IMR-90 (cell line): ENCODE data around the gene PALM2AKAP2. TPM values are rescaled to one million over a fixed set of nuclear protein-coding genes. Genes with fewer than 3 reads are reported as not detected.

ENCODE experiments used
- ATAC-seq: fragments of 200-7000 bp; cut with Tn5 transposase; 2 replicates; pipeline ENCODE4 v1.9.1; 2020; ENCODE audit warnings: low read depth, mild to moderate bottlenecking, moderate library complexity
- BruUV-seq: library from RNA; stranded (reverse); fragments of 400-500 nt; replicated peaks from 2 replicates; lab custom pipeline; 2021; lab: Mats Ljungman, UMichigan
- CTCF ChIA-PET: fragments of 300-600 bp; formaldehyde crosslinking; extraction: SDS; loops from one replicate; lab custom pipeline; 2021; ENCODE audit warnings: antibody characterized with exemption; lab: Yijun Ruan, JAX
- POLR2A ChIA-PET: fragments of 300-600 bp; sonication (Branson Sonifier 250); formaldehyde crosslinking; loops from one replicate; lab custom pipeline; 2022; ENCODE audit warnings: antibody characterized with exemption; ENCODE audit not compliant: unreplicated experiment; lab: Charles Lee
- DNase-seq: peaks from one replicate; pipeline ENCODE4 v3.0.0; 2013
- H2AFZ ChIP-seq: replicated peaks from 2 replicates; pipeline ENCODE3; 2013; ENCODE audit warnings: low read length, mild to moderate bottlenecking; ENCODE audit not compliant: poor library complexity
- H2AK5ac ChIP-seq: 2 replicates; pipeline ENCODE4 v1.6.1; 2013; ENCODE audit warnings: low read depth, low read length, inconsistent platforms
- H2AK9ac ChIP-seq: replicated peaks from 2 replicates; pipeline ENCODE3; 2013; ENCODE audit warnings: mild to moderate bottlenecking, low read depth, low read length, moderate library complexity; ENCODE audit not compliant: poor library complexity
- H2BK120ac ChIP-seq: 2 replicates; pipeline ENCODE4 v1.6.1; 2013; ENCODE audit warnings: low read depth, low read length, inconsistent platforms
- H2BK15ac ChIP-seq: 3 replicates; pipeline ENCODE4 v1.6.1; 2013; ENCODE audit warnings: low read depth, low read length, inconsistent platforms
- H2BK20ac ChIP-seq: 2 replicates; pipeline ENCODE4 v1.6.1; 2013; ENCODE audit warnings: low read depth, mild to moderate bottlenecking, inconsistent platforms, low read length, moderate library complexity
- H2BK5ac ChIP-seq: 2 replicates; pipeline ENCODE4 v1.6.1; 2013; ENCODE audit warnings: mild to moderate bottlenecking, low read depth, low read length, inconsistent platforms; ENCODE audit not compliant: poor library complexity, severe bottlenecking
- H3K14ac ChIP-seq: replicated peaks from 2 replicates; pipeline ENCODE4 v1.6.1; 2013; ENCODE audit warnings: low read depth, low read length, inconsistent platforms
- H3K18ac ChIP-seq: 2 replicates; pipeline ENCODE4 v1.6.1; 2013; ENCODE audit warnings: low read depth, low read length, control low read depth
- H3K23ac ChIP-seq: 2 replicates; pipeline ENCODE4 v1.6.1; 2013; ENCODE audit warnings: low read depth, low read length, inconsistent platforms
- H3K27ac ChIP-seq: 2 replicates; pipeline ENCODE4 v1.5.1; 2013; ENCODE audit warnings: mild to moderate bottlenecking, control low read depth, low read length; ENCODE audit not compliant: insufficient read depth
- H3K27me3 ChIP-seq: 2 replicates; pipeline ENCODE4 v1.6.1; 2013; ENCODE audit warnings: low read length; ENCODE audit not compliant: control insufficient read depth, insufficient read depth
- H3K36me3 ChIP-seq: 2 replicates; pipeline ENCODE4 v1.6.1; 2013; ENCODE audit warnings: low read length, mixed read lengths; ENCODE audit not compliant: control insufficient read depth, insufficient read depth
- H3K4ac ChIP-seq: 2 replicates; pipeline ENCODE4 v1.6.1; 2013; ENCODE audit warnings: low read depth, low read length, inconsistent platforms
- H3K4me1 ChIP-seq: 2 replicates; pipeline ENCODE4 v1.6.1; 2013; ENCODE audit warnings: low read length, mixed read lengths; ENCODE audit not compliant: control insufficient read depth, insufficient read depth
- H3K4me2 ChIP-seq: 2 replicates; pipeline ENCODE4 v1.6.1; 2013; ENCODE audit warnings: low read depth, mild to moderate bottlenecking, control low read depth, low read length, moderate library complexity
- H3K4me3 ChIP-seq: 2 replicates; pipeline ENCODE4 v1.5.1; 2013; ENCODE audit warnings: low read depth, mild to moderate bottlenecking, control low read depth, low read length, moderate library complexity; ENCODE audit not compliant: insufficient read depth
- H3K56ac ChIP-seq: 2 replicates; pipeline ENCODE4 v1.6.1; 2013; ENCODE audit warnings: low read length, inconsistent platforms; ENCODE audit not compliant: insufficient read depth; ENCODE audit errors: extremely low read depth
- H3K79me1 ChIP-seq, 2 experiments: 2 replicates each; pipeline ENCODE4 v1.6.1; 2013; ENCODE audit warnings: low read length in 2 of 2, inconsistent platforms in 1 of 2, low read depth in 1 of 2
- H3K9ac ChIP-seq: 2 replicates; pipeline ENCODE4 v1.6.1; 2013; ENCODE audit warnings: low read depth, low read length, control low read depth
- H3K9me1 ChIP-seq: 2 replicates; pipeline ENCODE4 v1.6.1; 2013; ENCODE audit warnings: low read length, inconsistent platforms; ENCODE audit not compliant: insufficient read depth
- H3K9me3 ChIP-seq: 2 replicates; pipeline ENCODE4 v1.6.1; 2013; ENCODE audit warnings: low read length; ENCODE audit not compliant: control insufficient read depth, insufficient read depth
- H4K20me1 ChIP-seq: 2 replicates; pipeline ENCODE4 v1.6.1; 2013; ENCODE audit warnings: low read length, inconsistent platforms; ENCODE audit not compliant: insufficient read depth
- H4K5ac ChIP-seq: 2 replicates; pipeline ENCODE4 v1.6.1; 2013; ENCODE audit warnings: mild to moderate bottlenecking, low read depth, low read length, control low read depth
- H4K8ac ChIP-seq, 2 experiments: 2 replicates each; pipeline ENCODE4 v1.6.1; 2013; ENCODE audit warnings: low read depth in 2 of 2, low read length in 2 of 2, control low read depth in 1 of 2, inconsistent platforms in 1 of 2
- H4K91ac ChIP-seq: 2 replicates; pipeline ENCODE4 v1.6.1; 2013; ENCODE audit warnings: low read depth, low read length, inconsistent platforms; ENCODE audit not compliant: insufficient read depth
- BHLHE40 ChIP-seq: fragments of 150-350 bp; IDR thresholded peaks from 2 replicates; pipeline ENCODE4 v1.6.1; 2016; ENCODE audit warnings: mild to moderate bottlenecking, low read depth, low read length
- CEBPB ChIP-seq: IDR thresholded peaks from 2 replicates; pipeline ENCODE4 v1.6.1; 2012; ENCODE audit warnings: low read depth, low read length, improper control_type of control experiment
- CHD1 ChIP-seq: IDR thresholded peaks from 2 replicates; pipeline ENCODE4 v1.6.1; 2012; ENCODE audit warnings: low read depth, low read length, improper control_type of control experiment
- FOS ChIP-seq: fragments of 150-350 bp; IDR thresholded peaks from 2 replicates; pipeline ENCODE4 v1.6.1; 2016; ENCODE audit warnings: low read depth, low read length
- MAFK ChIP-seq: IDR thresholded peaks from 2 replicates; pipeline ENCODE4 v1.6.1; 2012; ENCODE audit warnings: low read depth, low read length, improper control_type of control experiment
- MAZ ChIP-seq: IDR thresholded peaks from 2 replicates; pipeline ENCODE4 v1.6.1; 2012; ENCODE audit warnings: low read depth, mild to moderate bottlenecking, low read length, improper control_type of control experiment, moderate library complexity, borderline replicate concordance
- MXI1 ChIP-seq: IDR thresholded peaks from 2 replicates; pipeline ENCODE4 v1.6.1; 2012; ENCODE audit warnings: low read depth, mild to moderate bottlenecking, low read length, moderate library complexity, borderline replicate concordance
- NFE2L2 ChIP-seq: fragments of 150-350 bp; IDR thresholded peaks from 2 replicates; pipeline ENCODE4 v1.6.1; 2016; ENCODE audit warnings: low read depth, mild to moderate bottlenecking, low read length
- POLR2A ChIP-seq: IDR thresholded peaks from 2 replicates; pipeline ENCODE4 v1.6.1; 2012; ENCODE audit warnings: mild to moderate bottlenecking, low read depth, low read length
- RAD21 ChIP-seq: IDR thresholded peaks from 2 replicates; pipeline ENCODE4 v1.6.1; 2012; ENCODE audit warnings: low read length, improper control_type of control experiment
- RCOR1 ChIP-seq: IDR thresholded peaks from 2 replicates; pipeline ENCODE4 v1.6.1; 2012; ENCODE audit warnings: mild to moderate bottlenecking, low read length, improper control_type of control experiment; ENCODE audit not compliant: insufficient replicate concordance
- RFX5 ChIP-seq: IDR thresholded peaks from 2 replicates; pipeline ENCODE4 v1.8.0; 2012; ENCODE audit warnings: low read depth, mild to moderate bottlenecking, low read length, moderate library complexity
- SMC3 ChIP-seq: fragments of 150-350 bp; IDR thresholded peaks from 2 replicates; pipeline ENCODE4 v1.6.1; 2016; ENCODE audit warnings: low read depth, mild to moderate bottlenecking, antibody characterized with exemption, low read length, moderate library complexity
- WGBS, 2 experiments: methylation state at CpG; one replicate each; pipeline versions ENCODE4 v1.1.5 to v1.1.7; 2013; ENCODE audit warnings: missing lambda C conversion rate in 2 of 2; ENCODE audit not compliant: insufficient read length in 1 of 2; ENCODE audit errors: extremely low coverage in 2 of 2; 5-methylcytosine and 5-hydroxymethylcytosine counted together
- dilution Hi-C: fragments of 300-500 bp; cut with HindIII; formaldehyde crosslinking; loops from one replicate; pipeline ENCODE4 v1.14.3; 2018; ENCODE audit warnings: low sequenced_read_pairs; ENCODE audit not compliant: unreplicated experiment
- in situ Hi-C: fragments of 300-500 bp; cut with MboI; formaldehyde crosslinking; loops from 3 replicates; pipeline ENCODE4 v1.14.3; 2019; ENCODE audit warnings: low sequenced_read_pairs, inconsistent platforms, mixed read lengths
- intact Hi-C: fragments of 100-400 bp; cut with micrococcal nuclease; formaldehyde crosslinking; loops from 2 replicates; pipeline ENCODE4 v1.10.0; 2022
- polyA plus RNA-seq, 3 experiments: library from polyadenylated mRNA; depleted of rRNA; stranded (reverse); fragments of >200 nt; gene quantifications; 2 replicates each; pipeline ENCODE4 v1.2.3, GENCODE V29; 2012; ENCODE audit warnings: low replicate concordance in 1 of 3
- total RNA-seq: library from RNA; depleted of rRNA; stranded (reverse); fragments of >200 nt; gene quantifications from 2 replicates; pipeline ENCODE4 v1.2.3, GENCODE V29; 2012
- TF ChIP-seq, protein P1 (sequence below): conservative IDR thresholded peaks from 2 replicates; pipeline ENCODE4 v1.5.1; 2012; ENCODE audit warnings: mild to moderate bottlenecking, low read depth, low read length, improper control_type of control experiment
- TF ChIP-seq, protein P2 (sequence below): fragments of 150-350 bp; IDR thresholded peaks from 2 replicates; pipeline ENCODE4 v1.6.1; 2017; ENCODE audit warnings: mild to moderate bottlenecking, antibody characterized with exemption, low read length, low read depth
- TF ChIP-seq, protein P3 (sequence below): fragments of 150-350 bp; IDR thresholded peaks from 2 replicates; pipeline ENCODE4 v1.6.1; 2016; ENCODE audit warnings: low read depth, mild to moderate bottlenecking, low read length, moderate library complexity, borderline replicate concordance

The PALM2AKAP2 gene
- total and polyA plus RNA-seq, 2 of the 4 experiments (the other 2 are of a cell fraction) = 3.2 to 14.2 TPM

DNA sequence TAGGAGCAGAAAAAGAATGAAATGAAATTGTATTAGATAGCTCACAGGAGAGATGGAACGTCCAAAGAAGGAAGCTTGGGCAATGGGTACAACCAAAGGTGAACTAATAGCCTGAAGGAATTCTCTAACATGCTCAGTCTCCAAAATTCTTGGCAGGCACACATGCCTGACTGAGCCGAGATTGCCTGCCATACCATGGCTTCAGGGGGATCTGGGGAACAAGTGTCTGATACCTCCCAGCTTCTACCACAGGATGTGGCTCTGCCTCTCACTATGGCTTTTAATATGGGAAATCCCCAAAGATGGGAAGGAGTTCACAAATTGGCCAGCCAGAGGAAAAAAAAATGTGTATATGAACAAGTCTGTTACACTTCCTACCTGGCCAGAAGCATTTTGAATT, 3.6 kb upstream of the PALM2AKAP2 start:
- H3K27ac ChIP-seq = no peak overlapping the region
- no peak overlapping the region for H2BK5ac ChIP-seq
- H3K9me3 ChIP-seq = no peaks in the 10 kb centered on the region
- H2BK20ac ChIP-seq = peak overlapping the region; percentile 47; the same call in 1 of the 2 replicates
- no peaks in the 10 kb centered on the region for H3K27me3 ChIP-seq
- TF ChIP-seq MXI1 (no peak), CHD1 (no peak), RCOR1 (no peak), BHLHE40 (no peak), MAZ (no peak), MAFK (no peak), CEBPB (no peak), SMC3 (no peak), POLR2A (no peak), NFE2L2 (no peak), RAD21 (no peak), RFX5 (no peak), FOS (no peak)
- TF ChIP-seq, protein P1, sequence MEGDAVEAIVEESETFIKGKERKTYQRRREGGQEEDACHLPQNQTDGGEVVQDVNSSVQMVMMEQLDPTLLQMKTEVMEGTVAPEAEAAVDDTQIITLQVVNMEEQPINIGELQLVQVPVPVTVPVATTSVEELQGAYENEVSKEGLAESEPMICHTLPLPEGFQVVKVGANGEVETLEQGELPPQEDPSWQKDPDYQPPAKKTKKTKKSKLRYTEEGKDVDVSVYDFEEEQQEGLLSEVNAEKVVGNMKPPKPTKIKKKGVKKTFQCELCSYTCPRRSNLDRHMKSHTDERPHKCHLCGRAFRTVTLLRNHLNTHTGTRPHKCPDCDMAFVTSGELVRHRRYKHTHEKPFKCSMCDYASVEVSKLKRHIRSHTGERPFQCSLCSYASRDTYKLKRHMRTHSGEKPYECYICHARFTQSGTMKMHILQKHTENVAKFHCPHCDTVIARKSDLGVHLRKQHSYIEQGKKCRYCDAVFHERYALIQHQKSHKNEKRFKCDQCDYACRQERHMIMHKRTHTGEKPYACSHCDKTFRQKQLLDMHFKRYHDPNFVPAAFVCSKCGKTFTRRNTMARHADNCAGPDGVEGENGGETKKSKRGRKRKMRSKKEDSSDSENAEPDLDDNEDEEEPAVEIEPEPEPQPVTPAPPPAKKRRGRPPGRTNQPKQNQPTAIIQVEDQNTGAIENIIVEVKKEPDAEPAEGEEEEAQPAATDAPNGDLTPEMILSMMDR = no peak
- TF ChIP-seq, protein P2, sequence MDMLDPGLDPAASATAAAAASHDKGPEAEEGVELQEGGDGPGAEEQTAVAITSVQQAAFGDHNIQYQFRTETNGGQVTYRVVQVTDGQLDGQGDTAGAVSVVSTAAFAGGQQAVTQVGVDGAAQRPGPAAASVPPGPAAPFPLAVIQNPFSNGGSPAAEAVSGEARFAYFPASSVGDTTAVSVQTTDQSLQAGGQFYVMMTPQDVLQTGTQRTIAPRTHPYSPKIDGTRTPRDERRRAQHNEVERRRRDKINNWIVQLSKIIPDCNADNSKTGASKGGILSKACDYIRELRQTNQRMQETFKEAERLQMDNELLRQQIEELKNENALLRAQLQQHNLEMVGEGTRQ = no peak
- TF ChIP-seq, protein P3, sequence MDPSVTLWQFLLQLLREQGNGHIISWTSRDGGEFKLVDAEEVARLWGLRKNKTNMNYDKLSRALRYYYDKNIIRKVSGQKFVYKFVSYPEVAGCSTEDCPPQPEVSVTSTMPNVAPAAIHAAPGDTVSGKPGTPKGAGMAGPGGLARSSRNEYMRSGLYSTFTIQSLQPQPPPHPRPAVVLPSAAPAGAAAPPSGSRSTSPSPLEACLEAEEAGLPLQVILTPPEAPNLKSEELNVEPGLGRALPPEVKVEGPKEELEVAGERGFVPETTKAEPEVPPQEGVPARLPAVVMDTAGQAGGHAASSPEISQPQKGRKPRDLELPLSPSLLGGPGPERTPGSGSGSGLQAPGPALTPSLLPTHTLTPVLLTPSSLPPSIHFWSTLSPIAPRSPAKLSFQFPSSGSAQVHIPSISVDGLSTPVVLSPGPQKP = no peak
- WGBS, 2 experiments = no CpG with 5 or more reads among the region's 2 CpGs
- H2BK120ac ChIP-seq = 0 out of 2 replicates have a peak overlapping the region, but pooled peaks have one; percentile 28
- H3K36me3 ChIP-seq = no peaks in the 10 kb centered on the region
- peaks cover 10% of the 10 kb centered on the region for H3K4me1 ChIP-seq
- peaks cover 0 to 21% of the 10 kb centered on the region in 2 experiments; a peak in 2 of 4 replicates for H3K79me1 ChIP-seq
- intact Hi-C loops (no loop called here), dilution Hi-C loops (no loop called here), in situ Hi-C loops (no loop called here)
- H4K20me1 ChIP-seq = no peaks in the 10 kb centered on the region
- H3K56ac ChIP-seq = no peak overlapping the region
- no peak overlapping the region for H3K4me3 ChIP-seq
- DNase-seq (no peak), ATAC-seq (no peak)
- ChIA-PET POLR2A (no interaction called here), CTCF (interaction anchor here (0.8 to 1.5 kb wide), 2 partner anchors 105 to 202 kb away, joined by 3 to 4 read pairs; no protein-coding TSS in a partner anchor)
- H3K18ac ChIP-seq = no peak overlapping the region
- no peak overlapping the region for H3K9ac ChIP-seq
- no TSS peak for BruUV-seq
- no peak overlapping the region for H3K4me2 ChIP-seq
- no peak overlapping the region for H2AFZ ChIP-seq
- H3K9me1 ChIP-seq = peaks cover 12% of the 10 kb centered on the region
- no peak overlapping the region for H4K8ac ChIP-seq
- no peak overlapping the region for H3K14ac ChIP-seq
- H2BK15ac ChIP-seq = peak overlapping the region; percentile 80; the same call in 2 of the 3 replicates
- H4K91ac ChIP-seq = no peak overlapping the region
- no peak overlapping the region for H2AK9ac ChIP-seq
- peak overlapping the region; percentile 25; the same call in 1 of the 2 replicates for H4K5ac ChIP-seq
- no peak overlapping the region for H3K23ac ChIP-seq
- H3K4ac ChIP-seq = peak overlapping the region; percentile 53; the same call in 1 of the 2 replicates
- peak overlapping the region; percentile 63; the same call in 1 of the 2 replicates for H2AK5ac ChIP-seq
